AG10803 (cell line): ENCODE measurements around the gene DDR2.
"Not testable (repeated sequence)": the region's sequence is repeated elsewhere in the genome, so short reads cannot be mapped to it uniquely, and the experiment has no call there.

ENCODE experiments used
- DNase-seq: peaks from one replicate; pipeline ENCODE4 v3.0.0; 2010; ENCODE audit warnings: low read depth
- H3K4me3 ChIP-seq: 2 replicates; pipeline ENCODE4 v1.5.1; 2011; ENCODE audit warnings: mild to moderate bottlenecking, low read length, control low read depth
- CTCF ChIP-seq: conservative IDR thresholded peaks from 2 replicates; pipeline ENCODE4 v1.5.1; 2011; ENCODE audit warnings: mild to moderate bottlenecking, low read length, control low read depth, inconsistent platforms

The DDR2 gene

GRCh38 chr1:162599451-162599850, 32.8 kb upstream of the DDR2 start:
- no peak for DNase-seq

GRCh38 chr1:162603117-162603516, 29.1 kb upstream of the DDR2 start:
- H3K4me3 ChIP-seq, DNase-seq: not testable (repeated sequence)

More at GRCh38 chr1:162599451-162599850, 32.8 kb upstream of the DDR2 start:
- no peak overlapping the region for H3K4me3 ChIP-seq
- TF ChIP-seq CTCF, result no peak

- peak; percentile 87 for DNase-seq
- no peak overlapping the region for H3K4me3 ChIP-seq
These were observed 26.9 kb upstream of the DDR2 start for GRCh38 chr1:162605225-162605927.

GRCh38 chr1:162609306-162609705, 23.0 kb upstream of the DDR2 start:
- DNase-seq, result no peak
- H3K4me3 ChIP-seq, result no peak overlapping the region
- no peak for TF ChIP-seq CTCF

More at GRCh38 chr1:162605225-162605927, 26.9 kb upstream of the DDR2 start:
- TF ChIP-seq CTCF, result no peak

GRCh38 chr1:162612606-162613400, 19.5 kb upstream of the DDR2 start:
- peak; percentile 91 for DNase-seq
- H3K4me3 ChIP-seq, result no peak overlapping the region
- no peak for TF ChIP-seq CTCF

- DNase-seq, result no peak
- H3K4me3 ChIP-seq, result no peak overlapping the region
- no peak for TF ChIP-seq CTCF
These were observed 15.4 kb upstream of the DDR2 start for GRCh38 chr1:162616848-162617247.

GRCh38 chr1:162617513-162617912, 14.8 kb upstream of the DDR2 start:
- H3K4me3 ChIP-seq, result no peak overlapping the region
- no peak for DNase-seq
- TF ChIP-seq CTCF, result no peak
